Vagina (tissue), 2 donors: ENCODE results near the gene SLFN5.

ENCODE experiments used
- POLR2A ChIP-seq, 2 donors: fragments of 450-650 bp; IDR thresholded peaks; one replicate each; pipeline ENCODE4 v1.6.1; 2017; ENCODE audit warnings: antibody characterized with exemption in 2 of 2, mild to moderate bottlenecking in 2 of 2, moderate library complexity in 2 of 2
- POLR2AphosphoS5 ChIP-seq, 2 donors: sonication (generic); formaldehyde crosslinking; IDR thresholded peaks; one replicate each; pipeline ENCODE4 v1.9.0; 2017; ENCODE audit warnings: antibody characterized with exemption in 2 of 2, mild to moderate bottlenecking in 2 of 2, low read depth in 1 of 2; ENCODE audit not compliant: insufficient read depth in 1 of 2
- TF ChIP-seq, protein P1 (sequence below), 3 experiments: fragments of 450-650 bp in 2 of 3; fragments of 200-600 bp in 1 of 3; sonication (generic) in 1 of 3; IDR thresholded peaks; one replicate each; pipeline ENCODE4 v1.5.1; 2017 to 2019; ENCODE audit warnings: antibody characterized with exemption in 3 of 3, mild to moderate bottlenecking in 2 of 3, moderate library complexity in 2 of 3

DNA sequence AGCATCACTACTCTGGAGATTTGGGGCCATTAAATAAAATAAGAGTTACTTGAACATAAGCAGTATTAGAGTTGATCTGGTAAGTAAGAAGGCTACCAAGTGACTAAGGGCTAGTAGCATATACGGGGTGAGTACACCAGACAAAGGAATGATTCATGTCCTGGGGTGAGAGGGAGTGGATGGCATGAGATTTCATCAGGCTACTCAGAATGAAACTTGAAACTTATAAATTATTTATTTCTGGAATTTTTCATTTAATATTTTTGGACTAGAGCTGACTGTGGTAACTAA, 2.3 kb downstream of the SLFN5 start:
- TF ChIP-seq, protein P1, sequence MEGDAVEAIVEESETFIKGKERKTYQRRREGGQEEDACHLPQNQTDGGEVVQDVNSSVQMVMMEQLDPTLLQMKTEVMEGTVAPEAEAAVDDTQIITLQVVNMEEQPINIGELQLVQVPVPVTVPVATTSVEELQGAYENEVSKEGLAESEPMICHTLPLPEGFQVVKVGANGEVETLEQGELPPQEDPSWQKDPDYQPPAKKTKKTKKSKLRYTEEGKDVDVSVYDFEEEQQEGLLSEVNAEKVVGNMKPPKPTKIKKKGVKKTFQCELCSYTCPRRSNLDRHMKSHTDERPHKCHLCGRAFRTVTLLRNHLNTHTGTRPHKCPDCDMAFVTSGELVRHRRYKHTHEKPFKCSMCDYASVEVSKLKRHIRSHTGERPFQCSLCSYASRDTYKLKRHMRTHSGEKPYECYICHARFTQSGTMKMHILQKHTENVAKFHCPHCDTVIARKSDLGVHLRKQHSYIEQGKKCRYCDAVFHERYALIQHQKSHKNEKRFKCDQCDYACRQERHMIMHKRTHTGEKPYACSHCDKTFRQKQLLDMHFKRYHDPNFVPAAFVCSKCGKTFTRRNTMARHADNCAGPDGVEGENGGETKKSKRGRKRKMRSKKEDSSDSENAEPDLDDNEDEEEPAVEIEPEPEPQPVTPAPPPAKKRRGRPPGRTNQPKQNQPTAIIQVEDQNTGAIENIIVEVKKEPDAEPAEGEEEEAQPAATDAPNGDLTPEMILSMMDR (IDR thresholded peaks at IDR 0.05), result no peak
- TF ChIP-seq POLR2A (IDR thresholded peaks at IDR 0.05) (no peak), POLR2AphosphoS5 (IDR thresholded peaks at IDR 0.05; ENCODE audit: insufficient read depth in 1 of 2, low read depth in 1 of 2) (peak in 1 of 2 donors; percentile 47)
